Nephron (organoid): ENCODE results near the gene XXYLT1.

ENCODE experiments used
- H3K27ac Mint-ChIP-seq, 3 experiments: 2 replicates each; pipeline ENCODE4 v1.8.0; 2020; ENCODE audit warnings: mixed read lengths in 3 of 3, mild to moderate bottlenecking in 2 of 3, moderate library complexity in 1 of 3
- H3K27me3 Mint-ChIP-seq: 2 replicates; pipeline ENCODE4 v1.8.0; 2021; ENCODE audit warnings: low read depth, mild to moderate bottlenecking, moderate library complexity, mixed read lengths
- H3K36me3 Mint-ChIP-seq: 2 replicates; pipeline ENCODE4 v1.8.0; 2020; ENCODE audit warnings: low read depth, mixed read lengths
- H3K4me1 Mint-ChIP-seq: 2 replicates; pipeline ENCODE4 v1.8.0; 2020; ENCODE audit warnings: mixed read lengths
- H3K4me3 Mint-ChIP-seq, 3 experiments: 2 replicates each; pipeline ENCODE4 v1.8.0; 2020; ENCODE audit warnings: mild to moderate bottlenecking in 3 of 3, mixed read lengths in 3 of 3, moderate library complexity in 2 of 3
- H3K9me3 Mint-ChIP-seq: 2 replicates; pipeline ENCODE4 v1.8.0; 2020; ENCODE audit warnings: mixed read lengths
- TF ChIP-seq, protein P1 (sequence below), 3 experiments: fragments of 200-600 bp; sonication (generic); IDR thresholded peaks; one replicate each; pipeline ENCODE4 v1.5.0; 2021; ENCODE audit warnings: antibody characterized with exemption in 3 of 3; ENCODE audit not compliant: unreplicated experiment in 3 of 3

Gene XXYLT1

DNA sequence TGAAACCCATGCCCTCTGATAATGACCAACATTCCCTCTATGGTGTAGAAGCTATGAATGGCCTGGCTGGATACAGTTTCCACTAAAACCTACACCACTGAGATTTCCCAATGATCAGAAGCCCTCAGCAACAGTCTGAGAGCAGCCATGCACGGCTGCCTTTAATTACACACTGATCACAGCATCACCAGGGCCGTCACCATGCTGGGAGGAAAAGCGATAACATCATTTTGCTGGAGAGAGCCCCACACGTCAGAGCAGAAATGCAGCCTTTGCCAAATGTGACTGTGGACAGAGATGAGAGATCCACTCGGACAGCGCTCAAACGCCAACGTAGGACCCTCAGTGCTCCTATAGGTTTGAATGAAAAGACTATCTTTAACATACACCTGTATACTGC, 135.0 kb downstream of the XXYLT1 start:
- Mint-ChIP-seq H3K4me1 (peaks cover 41% of the 10 kb centered on the region), H3K27me3 (no peaks in the 10 kb centered on the region), H3K9me3 (peaks cover 4% of the 10 kb centered on the region), H3K4me3 (no peak overlapping the region), H3K27ac (no peak overlapping the region), H3K36me3 (peaks cover 7% of the 10 kb centered on the region)
- TF ChIP-seq, protein P1, sequence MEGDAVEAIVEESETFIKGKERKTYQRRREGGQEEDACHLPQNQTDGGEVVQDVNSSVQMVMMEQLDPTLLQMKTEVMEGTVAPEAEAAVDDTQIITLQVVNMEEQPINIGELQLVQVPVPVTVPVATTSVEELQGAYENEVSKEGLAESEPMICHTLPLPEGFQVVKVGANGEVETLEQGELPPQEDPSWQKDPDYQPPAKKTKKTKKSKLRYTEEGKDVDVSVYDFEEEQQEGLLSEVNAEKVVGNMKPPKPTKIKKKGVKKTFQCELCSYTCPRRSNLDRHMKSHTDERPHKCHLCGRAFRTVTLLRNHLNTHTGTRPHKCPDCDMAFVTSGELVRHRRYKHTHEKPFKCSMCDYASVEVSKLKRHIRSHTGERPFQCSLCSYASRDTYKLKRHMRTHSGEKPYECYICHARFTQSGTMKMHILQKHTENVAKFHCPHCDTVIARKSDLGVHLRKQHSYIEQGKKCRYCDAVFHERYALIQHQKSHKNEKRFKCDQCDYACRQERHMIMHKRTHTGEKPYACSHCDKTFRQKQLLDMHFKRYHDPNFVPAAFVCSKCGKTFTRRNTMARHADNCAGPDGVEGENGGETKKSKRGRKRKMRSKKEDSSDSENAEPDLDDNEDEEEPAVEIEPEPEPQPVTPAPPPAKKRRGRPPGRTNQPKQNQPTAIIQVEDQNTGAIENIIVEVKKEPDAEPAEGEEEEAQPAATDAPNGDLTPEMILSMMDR (IDR thresholded peaks at IDR 0.05; ENCODE audit: unreplicated experiment in 3 of 3) = no peak

DNA sequence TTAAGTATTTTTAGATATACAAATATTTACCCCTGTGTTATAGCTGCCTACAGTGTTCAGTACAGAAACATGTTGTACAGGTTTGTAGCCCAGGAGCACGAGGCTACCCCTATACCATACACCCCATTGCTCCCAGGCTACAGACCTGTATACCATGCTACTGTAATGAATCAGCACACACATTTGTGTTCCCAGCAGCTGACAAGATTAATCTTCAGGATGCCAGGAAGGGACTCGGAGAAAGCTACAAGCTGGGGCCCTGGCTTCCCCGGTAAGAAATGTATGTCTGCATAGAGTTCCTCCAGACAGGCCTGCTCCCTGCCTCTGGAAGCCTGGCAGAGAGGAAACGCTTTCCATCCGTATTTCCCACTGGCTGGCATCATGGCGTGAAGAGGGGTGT, 136.5 kb downstream of the XXYLT1 start:
- H3K27ac Mint-ChIP-seq = peak overlapping the region in 2 of 3 experiments; percentile 4 to 28
- H3K27me3 Mint-ChIP-seq = no peaks in the 10 kb centered on the region
- H3K4me1 Mint-ChIP-seq = peaks cover 51% of the 10 kb centered on the region
- TF ChIP-seq, protein P1 (IDR thresholded peaks at IDR 0.05; ENCODE audit: unreplicated experiment in 3 of 3) = no peak
- H3K9me3 Mint-ChIP-seq = no peaks in the 10 kb centered on the region
- no peak overlapping the region for H3K4me3 Mint-ChIP-seq
- no peaks in the 10 kb centered on the region for H3K36me3 Mint-ChIP-seq

DNA sequence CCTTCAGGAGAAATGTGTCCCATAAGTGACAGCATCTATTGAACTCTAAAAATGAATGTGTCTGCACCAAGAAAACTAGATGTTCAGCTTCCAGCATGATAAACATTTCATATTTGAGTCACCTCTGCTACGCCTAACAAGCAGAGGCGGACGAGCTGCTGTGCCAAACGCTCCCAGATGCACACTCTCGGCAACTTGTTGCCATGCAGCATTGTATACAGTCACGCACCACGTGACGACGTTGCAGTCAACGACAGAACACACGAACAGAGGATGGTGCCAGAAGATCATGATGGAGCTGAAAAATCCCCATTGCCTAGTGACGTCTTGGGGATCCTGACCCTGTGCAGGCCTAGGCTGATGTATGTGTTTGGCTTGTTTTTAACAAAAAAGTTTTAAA, 137.5 kb downstream of the XXYLT1 start:
- no peaks in the 10 kb centered on the region for H3K36me3 Mint-ChIP-seq
- no peak overlapping the region for H3K27ac Mint-ChIP-seq
- H3K4me3 Mint-ChIP-seq = no peak overlapping the region
- TF ChIP-seq, protein P1 (IDR thresholded peaks at IDR 0.05; ENCODE audit: unreplicated experiment in 3 of 3) = no peak
- H3K27me3 Mint-ChIP-seq = no peaks in the 10 kb centered on the region
- H3K4me1 Mint-ChIP-seq = peaks cover 61% of the 10 kb centered on the region
- no peaks in the 10 kb centered on the region for H3K9me3 Mint-ChIP-seq

DNA sequence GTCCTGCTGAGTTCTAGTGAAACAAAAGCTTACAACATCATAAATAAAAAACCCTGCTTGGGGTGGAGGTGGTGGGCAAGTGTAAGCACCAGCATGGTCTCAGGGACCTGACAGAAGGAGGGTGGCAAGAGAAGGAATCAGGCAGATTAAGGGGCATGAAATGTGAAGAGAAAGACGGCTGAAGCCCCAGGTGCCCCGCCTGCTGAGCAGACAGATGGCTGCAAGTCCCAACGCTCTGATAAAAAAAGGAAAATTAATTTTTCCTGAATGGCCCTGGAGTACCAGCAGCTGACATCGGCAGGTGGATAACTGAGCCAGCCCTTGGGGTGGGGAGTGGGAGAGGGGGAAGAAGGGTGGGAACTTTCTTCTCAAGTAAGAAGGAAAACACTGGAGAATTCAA, 137.9 kb downstream of the XXYLT1 start:
- Mint-ChIP-seq H3K36me3 (no peaks in the 10 kb centered on the region), H3K9me3 (no peaks in the 10 kb centered on the region), H3K4me1 (peaks cover 64% of the 10 kb centered on the region), H3K4me3 (no peak overlapping the region), H3K27me3 (no peaks in the 10 kb centered on the region), H3K27ac (no peak overlapping the region)
- TF ChIP-seq, protein P1 (IDR thresholded peaks at IDR 0.05; ENCODE audit: unreplicated experiment in 3 of 3) = no peak

DNA sequence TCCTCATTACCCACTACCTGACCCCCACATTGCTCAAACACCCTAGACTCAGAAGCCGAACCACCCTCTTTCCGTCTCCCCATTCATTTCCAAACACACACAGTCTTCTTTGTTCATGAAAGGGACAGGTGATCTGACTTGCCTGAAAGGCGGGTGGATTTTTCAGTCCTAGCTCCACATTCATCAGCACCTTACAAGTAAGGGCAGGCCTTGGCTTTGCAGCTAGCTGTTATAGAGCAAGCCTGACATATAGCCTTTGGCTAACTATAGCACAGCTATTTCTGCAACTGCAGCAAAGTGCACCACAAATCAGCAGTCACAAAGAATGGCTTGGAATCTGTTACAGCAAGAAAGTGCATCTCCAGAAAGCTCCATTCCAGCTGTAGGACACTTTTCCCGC, 139.8 kb downstream of the XXYLT1 start:
- Mint-ChIP-seq H3K4me1 (peaks cover 64% of the 10 kb centered on the region), H3K4me3 (no peak overlapping the region), H3K27ac (peak overlapping the region in 2 of 3 experiments; percentile 15 to 43), H3K36me3 (no peaks in the 10 kb centered on the region), H3K9me3 (no peaks in the 10 kb centered on the region), H3K27me3 (no peaks in the 10 kb centered on the region)
- TF ChIP-seq, protein P1 (IDR thresholded peaks at IDR 0.05; ENCODE audit: unreplicated experiment in 3 of 3) = no peak

DNA sequence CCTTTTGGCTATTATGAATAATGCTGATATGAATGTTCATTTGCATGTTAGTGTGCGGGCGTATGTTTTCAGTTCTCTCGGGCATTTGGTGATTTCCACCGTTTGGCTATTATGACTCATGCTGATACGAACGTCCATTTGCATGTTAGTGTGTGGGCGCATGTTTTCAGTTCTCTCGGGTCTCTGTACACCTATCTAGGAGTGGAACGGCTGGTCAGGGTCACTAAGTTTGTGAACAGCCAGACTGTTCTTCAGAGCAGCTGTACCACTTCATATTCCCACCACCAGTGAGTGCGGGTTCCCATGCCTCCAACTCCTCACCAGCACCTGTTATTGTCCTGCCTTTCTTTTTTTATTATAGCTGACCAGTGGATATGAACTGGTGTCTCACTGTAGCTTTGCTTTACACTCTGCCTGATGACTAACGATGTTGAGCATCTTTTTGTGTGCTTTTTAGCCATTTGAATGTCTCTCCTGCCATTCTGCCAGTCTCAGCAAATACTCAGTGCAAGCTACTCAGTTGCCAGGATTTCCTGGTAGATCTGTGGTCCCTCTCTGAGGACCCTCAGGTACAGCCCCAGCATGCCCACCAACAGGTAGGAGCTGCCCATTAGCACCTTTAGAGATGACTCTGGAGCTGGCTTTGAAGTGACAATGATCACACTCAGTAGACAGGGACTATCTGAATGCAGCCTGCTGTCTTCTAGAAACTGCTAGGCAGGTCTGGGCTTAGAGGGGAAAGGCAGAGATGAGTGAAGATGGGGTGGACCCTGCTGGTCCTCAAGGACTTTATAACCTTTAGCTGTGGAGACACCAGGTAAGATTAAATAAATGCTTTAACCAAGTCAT, 141.1 kb downstream of the XXYLT1 start:
- TF ChIP-seq, protein P1 (IDR thresholded peaks at IDR 0.05; ENCODE audit: unreplicated experiment in 3 of 3) = no peak
- peaks cover 61% of the 10 kb centered on the region for H3K4me1 Mint-ChIP-seq

More for the DNA sequence above, 141.1 kb downstream of the XXYLT1 start:
- Mint-ChIP-seq H3K4me3 (no peak overlapping the region), H3K27me3 (no peaks in the 10 kb centered on the region), H3K36me3 (no peaks in the 10 kb centered on the region), H3K9me3 (no peaks in the 10 kb centered on the region), H3K27ac (no peak overlapping the region)
